IMR-90 (cell line): ENCODE data around the gene HFM1.

Experiments used
- BHLHE40 ChIP-seq: fragments of 150-350 bp; IDR thresholded peaks from 2 replicates; pipeline ENCODE4 v1.6.1; 2016; ENCODE audit warnings: mild to moderate bottlenecking, low read depth, low read length
- CHD1 ChIP-seq: IDR thresholded peaks from 2 replicates; pipeline ENCODE4 v1.6.1; 2012; ENCODE audit warnings: low read depth, low read length, improper control_type of control experiment
- CTCF ChIP-seq: conservative IDR thresholded peaks from 2 replicates; pipeline ENCODE4 v1.5.1; 2012; ENCODE audit warnings: mild to moderate bottlenecking, low read depth, low read length, improper control_type of control experiment
- ELK1 ChIP-seq: fragments of 150-350 bp; IDR thresholded peaks from 2 replicates; pipeline ENCODE4 v1.6.1; 2016; ENCODE audit warnings: low read depth, mild to moderate bottlenecking, low read length, moderate library complexity, borderline replicate concordance
- FOS ChIP-seq: fragments of 150-350 bp; IDR thresholded peaks from 2 replicates; pipeline ENCODE4 v1.6.1; 2016; ENCODE audit warnings: low read depth, low read length
- MAZ ChIP-seq: IDR thresholded peaks from 2 replicates; pipeline ENCODE4 v1.6.1; 2012; ENCODE audit warnings: low read depth, mild to moderate bottlenecking, low read length, improper control_type of control experiment, moderate library complexity, borderline replicate concordance
- MXI1 ChIP-seq: IDR thresholded peaks from 2 replicates; pipeline ENCODE4 v1.6.1; 2012; ENCODE audit warnings: low read depth, mild to moderate bottlenecking, low read length, moderate library complexity, borderline replicate concordance
- NFE2L2 ChIP-seq: fragments of 150-350 bp; IDR thresholded peaks from 2 replicates; pipeline ENCODE4 v1.6.1; 2016; ENCODE audit warnings: low read depth, mild to moderate bottlenecking, low read length
- POLR2A ChIP-seq: IDR thresholded peaks from 2 replicates; pipeline ENCODE4 v1.6.1; 2012; ENCODE audit warnings: mild to moderate bottlenecking, low read depth, low read length
- RAD21 ChIP-seq: IDR thresholded peaks from 2 replicates; pipeline ENCODE4 v1.6.1; 2012; ENCODE audit warnings: low read length, improper control_type of control experiment
- RCOR1 ChIP-seq: IDR thresholded peaks from 2 replicates; pipeline ENCODE4 v1.6.1; 2012; ENCODE audit warnings: mild to moderate bottlenecking, low read length, improper control_type of control experiment; ENCODE audit not compliant: insufficient replicate concordance
- RFX5 ChIP-seq: IDR thresholded peaks from 2 replicates; pipeline ENCODE4 v1.8.0; 2012; ENCODE audit warnings: low read depth, mild to moderate bottlenecking, low read length, moderate library complexity
- SMC3 ChIP-seq: fragments of 150-350 bp; IDR thresholded peaks from 2 replicates; pipeline ENCODE4 v1.6.1; 2016; ENCODE audit warnings: low read depth, mild to moderate bottlenecking, antibody characterized with exemption, low read length, moderate library complexity
- USF2 ChIP-seq: fragments of 150-350 bp; IDR thresholded peaks from 2 replicates; pipeline ENCODE4 v1.6.1; 2017; ENCODE audit warnings: mild to moderate bottlenecking, antibody characterized with exemption, low read length, low read depth

- no peak for TF ChIP-seq RAD21
- 0 out of 2 replicates have a peak, but pooled peaks have one; percentile 26 for TF ChIP-seq CTCF
- TF ChIP-seq POLR2A = no peak
- TF ChIP-seq RFX5 = no peak
- no peak for TF ChIP-seq CHD1
- no peak for TF ChIP-seq MXI1
- no peak for TF ChIP-seq NFE2L2
- TF ChIP-seq ELK1 = no peak
- no peak for TF ChIP-seq BHLHE40
- no peak for TF ChIP-seq MAZ
- TF ChIP-seq RCOR1 = no peak
- TF ChIP-seq SMC3 = peak; percentile 14; the same call in 1 of the 2 replicates
- no peak for TF ChIP-seq FOS
- TF ChIP-seq USF2 = no peak
These were observed 2.2 kb upstream of the HFM1 start for GRCh38 chr1:91406773-91407389.
